ENCODE measurements around the gene ANAPC5.

The ANAPC5 gene, protein sequence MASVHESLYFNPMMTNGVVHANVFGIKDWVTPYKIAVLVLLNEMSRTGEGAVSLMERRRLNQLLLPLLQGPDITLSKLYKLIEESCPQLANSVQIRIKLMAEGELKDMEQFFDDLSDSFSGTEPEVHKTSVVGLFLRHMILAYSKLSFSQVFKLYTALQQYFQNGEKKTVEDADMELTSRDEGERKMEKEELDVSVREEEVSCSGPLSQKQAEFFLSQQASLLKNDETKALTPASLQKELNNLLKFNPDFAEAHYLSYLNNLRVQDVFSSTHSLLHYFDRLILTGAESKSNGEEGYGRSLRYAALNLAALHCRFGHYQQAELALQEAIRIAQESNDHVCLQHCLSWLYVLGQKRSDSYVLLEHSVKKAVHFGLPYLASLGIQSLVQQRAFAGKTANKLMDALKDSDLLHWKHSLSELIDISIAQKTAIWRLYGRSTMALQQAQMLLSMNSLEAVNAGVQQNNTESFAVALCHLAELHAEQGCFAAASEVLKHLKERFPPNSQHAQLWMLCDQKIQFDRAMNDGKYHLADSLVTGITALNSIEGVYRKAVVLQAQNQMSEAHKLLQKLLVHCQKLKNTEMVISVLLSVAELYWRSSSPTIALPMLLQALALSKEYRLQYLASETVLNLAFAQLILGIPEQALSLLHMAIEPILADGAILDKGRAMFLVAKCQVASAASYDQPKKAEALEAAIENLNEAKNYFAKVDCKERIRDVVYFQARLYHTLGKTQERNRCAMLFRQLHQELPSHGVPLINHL

GRCh38 chr12:121351820-121352681 is at the start of gene ANAPC5:
TSS of gene ANAPC5 (minus strand) at chr12:121352411. CDS start at chr12:121352340, 71 bp downstream.
- peaks cover 9% of the 10 kb centered on the region; the same call in 1 of the 2 replicates for H3F3A ChIP-seq (ENCODE audit: control insufficient read depth, insufficient read depth)
- peaks cover 32% of the 10 kb centered on the region for H3K4me1 ChIP-seq (ENCODE audit: control insufficient read depth, low read length)
- no peaks in the 10 kb centered on the region for H3K9me2 ChIP-seq (replicated peaks; ENCODE audit: control insufficient read depth, low read length)
- H4K20me1 ChIP-seq (ENCODE audit: control insufficient read depth, insufficient read depth, low read depth, low read length) = peaks cover 6% of the 10 kb centered on the region; the same call in 1 of the 2 replicates
- peaks cover 22% of the 10 kb centered on the region for H3K36me3 ChIP-seq (ENCODE audit: control insufficient read depth, low read length)
- TF ChIP-seq, protein P1, sequence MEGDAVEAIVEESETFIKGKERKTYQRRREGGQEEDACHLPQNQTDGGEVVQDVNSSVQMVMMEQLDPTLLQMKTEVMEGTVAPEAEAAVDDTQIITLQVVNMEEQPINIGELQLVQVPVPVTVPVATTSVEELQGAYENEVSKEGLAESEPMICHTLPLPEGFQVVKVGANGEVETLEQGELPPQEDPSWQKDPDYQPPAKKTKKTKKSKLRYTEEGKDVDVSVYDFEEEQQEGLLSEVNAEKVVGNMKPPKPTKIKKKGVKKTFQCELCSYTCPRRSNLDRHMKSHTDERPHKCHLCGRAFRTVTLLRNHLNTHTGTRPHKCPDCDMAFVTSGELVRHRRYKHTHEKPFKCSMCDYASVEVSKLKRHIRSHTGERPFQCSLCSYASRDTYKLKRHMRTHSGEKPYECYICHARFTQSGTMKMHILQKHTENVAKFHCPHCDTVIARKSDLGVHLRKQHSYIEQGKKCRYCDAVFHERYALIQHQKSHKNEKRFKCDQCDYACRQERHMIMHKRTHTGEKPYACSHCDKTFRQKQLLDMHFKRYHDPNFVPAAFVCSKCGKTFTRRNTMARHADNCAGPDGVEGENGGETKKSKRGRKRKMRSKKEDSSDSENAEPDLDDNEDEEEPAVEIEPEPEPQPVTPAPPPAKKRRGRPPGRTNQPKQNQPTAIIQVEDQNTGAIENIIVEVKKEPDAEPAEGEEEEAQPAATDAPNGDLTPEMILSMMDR (IDR thresholded peaks at IDR 0.05; ENCODE audit: low read depth, low read length, poor library complexity, severe bottlenecking) = peak; percentile 21
- TF ChIP-seq EZH2phosphoT487 (IDR thresholded peaks at IDR 0.05; ENCODE audit: borderline replicate concordance, low read length) = no peak
- peak within 1 kb of the TSS; percentile 78 for H3K4me3 ChIP-seq (ENCODE audit: low read length)
- peaks cover 52% of the 10 kb centered on the region for H3K79me2 ChIP-seq (ENCODE audit: control insufficient read depth, low read length)
- H3K27me3 ChIP-seq (ENCODE audit: control insufficient read depth, low read length) = 0 out of 2 replicates have a peak, but pooled peaks cover 2% of the 10 kb centered on the region
- peak within 1 kb of the TSS; percentile 79 for H3K4me2 ChIP-seq (ENCODE audit: low read length)
- no peaks in the 10 kb centered on the region for H3K9me3 ChIP-seq (ENCODE audit: control insufficient read depth, insufficient read depth, low read length)
- H3K27ac ChIP-seq (ENCODE audit: low read depth, low read length) = peak within 1 kb of the TSS; percentile 33

- Histone ChIP-seq H3F3A (ENCODE audit: control insufficient read depth, insufficient read depth) (0 out of 2 replicates have a peak, but pooled peaks cover 2% of the 10 kb centered on the region), H3K79me2 (ENCODE audit: control insufficient read depth, low read length) (peaks cover 69% of the 10 kb centered on the region), H3K9me3 (ENCODE audit: control insufficient read depth, insufficient read depth, low read length) (no peaks in the 10 kb centered on the region), H3K27me3 (ENCODE audit: control insufficient read depth, low read length) (no peaks in the 10 kb centered on the region), H3K4me1 (ENCODE audit: control insufficient read depth, low read length) (peaks cover 36% of the 10 kb centered on the region), H3K27ac (ENCODE audit: low read depth, low read length) (peak overlapping the region; percentile 50), H3K36me3 (ENCODE audit: control insufficient read depth, low read length) (peaks cover 44% of the 10 kb centered on the region), H3K4me3 (ENCODE audit: low read length) (peak overlapping the region; percentile 87), H3K4me2 (ENCODE audit: low read length) (peak overlapping the region; percentile 94), H3K9me2 (replicated peaks; ENCODE audit: control insufficient read depth, low read length) (no peaks in the 10 kb centered on the region), H4K20me1 (ENCODE audit: control insufficient read depth, insufficient read depth, low read depth, low read length) (no peaks in the 10 kb centered on the region)
- TF ChIP-seq, protein P1 (IDR thresholded peaks at IDR 0.05; ENCODE audit: low read depth, low read length, poor library complexity, severe bottlenecking) = peak; percentile 4
- TF ChIP-seq EZH2phosphoT487 (IDR thresholded peaks at IDR 0.05; ENCODE audit: borderline replicate concordance, low read length) = no peak
Measured at GRCh38 chr12:121400332-121401139, 48.3 kb upstream of the ANAPC5 start.

All from DOHH2 (cell line).